Smooth muscle cell (in vitro differentiated cells): ENCODE results near the gene LINGO3. TPM values are rescaled to one million over a fixed set of nuclear protein-coding genes. Genes with fewer than 3 reads are reported as not detected.

Source experiments
- DNase-seq: peaks from one replicate; lab custom pipeline; 2025; ENCODE audit not compliant: unreplicated experiment; lab: John Stamatoyannopoulos, UW
- H2AFZ ChIP-seq: fragments of 200-600 bp; sonication (generic); 2 replicates; pipeline ENCODE4 v1.6.0; 2016; ENCODE audit warnings: antibody characterized with exemption, low read depth, mild to moderate bottlenecking
- H3F3A ChIP-seq: fragments of 200-600 bp; sonication (generic); 2 replicates; pipeline ENCODE4 v1.6.0; 2017; ENCODE audit warnings: antibody characterized with exemption, low read depth
- H3K27ac ChIP-seq: fragments of 200-600 bp; sonication (generic); 2 replicates; pipeline ENCODE4 v1.5.1; 2016; ENCODE audit warnings: low read depth, mild to moderate bottlenecking
- H3K27me3 ChIP-seq: fragments of 200-600 bp; sonication (generic); 2 replicates; pipeline ENCODE4 v1.6.1; 2016; ENCODE audit warnings: low read depth, mild to moderate bottlenecking
- H3K36me3 ChIP-seq: fragments of 200-600 bp; sonication (generic); 2 replicates; pipeline ENCODE4 v1.5.1; 2016; ENCODE audit warnings: low read depth
- H3K4me1 ChIP-seq: fragments of 200-600 bp; sonication (generic); 2 replicates; pipeline ENCODE4 v1.5.1; 2016; ENCODE audit warnings: low read depth
- H3K4me2 ChIP-seq: fragments of 200-600 bp; sonication (generic); 2 replicates; pipeline ENCODE4 v1.6.0; 2016; ENCODE audit warnings: mild to moderate bottlenecking
- H3K4me3 ChIP-seq: fragments of 200-600 bp; sonication (generic); 2 replicates; pipeline ENCODE4 v1.5.1; 2016; ENCODE audit warnings: mild to moderate bottlenecking
- H3K79me2 ChIP-seq: fragments of 200-600 bp; sonication (generic); 2 replicates; pipeline ENCODE4 v1.6.0; 2016; ENCODE audit warnings: low read depth, mild to moderate bottlenecking
- H3K9ac ChIP-seq: fragments of 200-600 bp; sonication (generic); 2 replicates; pipeline ENCODE4 v1.6.0; 2016; ENCODE audit warnings: low read depth
- H3K9me3 ChIP-seq: fragments of 200-600 bp; sonication (generic); replicated peaks from 2 replicates; pipeline ENCODE4 v1.5.1; 2016; ENCODE audit warnings: low read depth
- H4K20me1 ChIP-seq: fragments of 200-600 bp; sonication (generic); 2 replicates; pipeline ENCODE4 v1.6.0; 2016; ENCODE audit warnings: low read depth
- CTCF ChIP-seq: fragments of 200-600 bp; sonication (generic); IDR thresholded peaks from 2 replicates; pipeline ENCODE4 v1.5.1; 2017; ENCODE audit warnings: borderline replicate concordance, mild to moderate bottlenecking, antibody characterized with exemption; ENCODE audit not compliant: insufficient read depth, poor library complexity, severe bottlenecking
- WGBS: methylation state at CpG from one replicate; pipeline ENCODE4 v1.1.7; 2016; ENCODE audit warnings: low lambda C conversion rate; 5-methylcytosine and 5-hydroxymethylcytosine counted together
- polyA plus RNA-seq: library from polyadenylated mRNA; unstranded; fragments of >200 nt; fragmentation: Nextera tagmentation; extraction: Ambion mirVana; gene quantifications from 2 replicates; pipeline ENCODE4 v1.2.1, GENCODE V29; 2016
- total RNA-seq: library from RNA; depleted of rRNA; stranded (reverse); fragments of >200 nt; gene quantifications from 2 replicates; pipeline ENCODE4 v1.2.3, GENCODE V29; 2014

The LINGO3 gene
- not detected in 2 replicates for total RNA-seq
- polyA plus RNA-seq: 0.31 and 1.2 TPM in 2 replicates

- Histone ChIP-seq H3K27ac (no peak within 1 kb of the TSS), H2AFZ (no peak within 1 kb of the TSS), H3F3A (no peaks in the 10 kb centered on the region), H4K20me1 (no peaks in the 10 kb centered on the region), H3K4me2 (peak within 1 kb of the TSS; percentile 68), H3K79me2 (no peaks in the 10 kb centered on the region), H3K36me3 (no peaks in the 10 kb centered on the region), H3K27me3 (peaks cover 16% of the 10 kb centered on the region), H3K9me3 (no peaks in the 10 kb centered on the region), H3K9ac (no peak within 1 kb of the TSS), H3K4me1 (no peaks in the 10 kb centered on the region), H3K4me3 (no peak within 1 kb of the TSS)
- no peak for DNase-seq
- 17% methylated on average over 16 of the region's 63 CpGs for WGBS
- TF ChIP-seq CTCF: no peak
Measured at GRCh38 chr19:2308114-2308556, at the start of gene LINGO3. TSS of gene LINGO3 (minus strand) at chr19:2308154. CDS start at chr19:2291776, 16,378 bp downstream.

DNA sequence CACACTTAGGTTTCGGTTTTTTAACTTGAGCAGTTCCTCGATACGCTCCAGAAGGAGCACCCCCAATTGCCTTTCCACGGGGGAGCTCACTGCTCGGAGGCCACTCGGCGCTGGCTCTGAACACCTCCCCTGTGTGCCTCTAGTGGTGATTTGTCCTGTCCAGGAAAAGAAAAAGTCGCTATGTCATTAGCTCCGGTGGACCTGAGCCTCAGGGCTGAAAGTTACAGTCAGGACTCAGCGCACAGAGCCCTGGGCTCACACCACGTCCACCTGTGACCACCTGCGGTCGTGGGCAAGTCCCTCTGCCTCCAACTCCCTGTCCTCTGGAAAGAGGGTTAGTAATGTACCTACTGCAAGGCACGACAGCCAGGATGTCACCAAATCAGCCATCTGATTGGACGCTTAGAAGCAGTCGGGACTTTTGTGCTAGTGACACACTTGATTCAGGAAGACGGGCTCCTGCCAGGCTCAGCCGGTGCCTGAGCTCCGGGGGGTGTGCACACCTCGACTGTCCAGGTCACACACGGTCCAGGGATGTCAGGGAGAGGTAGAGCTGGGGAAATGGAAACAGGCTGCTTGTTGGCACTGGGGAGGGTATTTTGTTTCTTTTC lies 48.2 kb upstream of the LINGO3 start:
- H3K27ac ChIP-seq: no peak overlapping the region
- WGBS: 86% methylated on average over 21 of the region's 21 CpGs
- no peaks in the 10 kb centered on the region for H4K20me1 ChIP-seq
- H3K79me2 ChIP-seq: no peaks in the 10 kb centered on the region
- no peaks in the 10 kb centered on the region for H3F3A ChIP-seq
- H3K9ac ChIP-seq: no peak overlapping the region
- H3K9me3 ChIP-seq: no peaks in the 10 kb centered on the region
- H3K27me3 ChIP-seq: peaks cover 22% of the 10 kb centered on the region
- TF ChIP-seq CTCF: no peak
- no peak overlapping the region for H2AFZ ChIP-seq
- H3K4me1 ChIP-seq: no peaks in the 10 kb centered on the region
- no peak overlapping the region for H3K4me3 ChIP-seq
- DNase-seq: no peak
- H3K36me3 ChIP-seq: no peaks in the 10 kb centered on the region
- H3K4me2 ChIP-seq: no peak overlapping the region

- no peaks in the 10 kb centered on the region for H3K4me1 ChIP-seq
- no peaks in the 10 kb centered on the region for H3K9me3 ChIP-seq
- no peaks in the 10 kb centered on the region for H3K79me2 ChIP-seq
- H3F3A ChIP-seq: no peaks in the 10 kb centered on the region
- H3K27ac ChIP-seq: no peak overlapping the region
- H4K20me1 ChIP-seq: no peaks in the 10 kb centered on the region
- H3K4me3 ChIP-seq: no peak overlapping the region
- no peak overlapping the region for H2AFZ ChIP-seq
- DNase-seq: no peak
- WGBS: 83% methylated on average over 24 of the region's 24 CpGs
- peaks cover 18% of the 10 kb centered on the region for H3K27me3 ChIP-seq
- no peak overlapping the region for H3K4me2 ChIP-seq
- no peak overlapping the region for H3K9ac ChIP-seq
- TF ChIP-seq CTCF: no peak
- H3K36me3 ChIP-seq: no peaks in the 10 kb centered on the region
Measured at GRCh38 chr19:2355168-2356035, 47.4 kb upstream of the LINGO3 start.
